ENCODE measurements around the gene SLAIN2. TPM values are rescaled to one million over a fixed set of nuclear protein-coding genes. Genes with fewer than 3 reads are reported as not detected.

SLAIN2 gene
- total RNA-seq, 1 donor from 2014 or later: 132 TPM

DNA sequence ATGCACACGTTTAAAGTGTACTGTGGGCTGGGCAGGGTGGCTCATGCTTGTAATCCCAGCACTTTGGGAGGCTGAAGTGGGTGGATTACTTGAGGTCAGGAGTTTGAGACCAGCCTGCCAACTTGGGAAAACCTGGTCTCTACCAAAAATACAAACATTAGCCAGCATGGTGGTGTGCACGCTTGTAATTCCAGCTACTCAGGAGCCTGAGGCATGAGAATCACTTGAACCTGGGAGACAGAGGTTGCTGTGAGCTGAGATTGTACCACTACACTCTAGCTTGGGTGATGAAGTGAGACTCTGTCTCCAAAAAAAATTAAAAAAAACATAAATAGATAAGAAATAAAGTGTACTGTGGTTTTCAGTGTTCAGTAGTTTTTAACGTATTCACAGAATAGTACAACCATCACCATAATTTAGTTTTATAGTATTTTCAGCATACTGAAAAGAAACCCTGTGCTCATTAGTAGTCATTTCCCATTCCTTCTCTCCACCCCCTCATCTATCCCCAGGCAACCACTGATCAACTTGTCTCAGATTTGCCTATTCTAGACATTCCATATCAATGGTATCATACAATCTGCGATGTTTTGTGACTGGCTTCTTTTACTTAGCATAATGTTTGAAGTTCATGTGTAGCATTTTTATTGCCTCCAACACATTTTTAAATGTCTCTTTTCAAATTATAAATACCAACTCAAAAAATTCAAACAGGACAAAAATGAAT lies 19.1 kb downstream of the SLAIN2 start:
- Histone ChIP-seq H3K9me3 (replicated peaks) (no peaks in the 10 kb centered on the region), H3K27me3 (ENCODE audit: low read depth) (no peaks in the 10 kb centered on the region), H3K36me3 (peaks cover 4% of the 10 kb centered on the region), H3K4me3 (no peak overlapping the region), H3K4me1 (peaks cover 45% of the 10 kb centered on the region), H3K27ac (replicated peaks) (no peak overlapping the region)
- DNase-seq: no peak
- TF ChIP-seq CTCF (IDR thresholded peaks at IDR 0.05; ENCODE audit: borderline replicate concordance): no peak
- intact Hi-C loops (cut with micrococcal nuclease): no loop called here

GRCh38 chr4:48361012-48361400 lies 19.7 kb downstream of the SLAIN2 start:
- no peaks in the 10 kb centered on the region for H3K27me3 ChIP-seq (ENCODE audit: low read depth)
- peaks cover 4% of the 10 kb centered on the region for H3K36me3 ChIP-seq
- intact Hi-C loops (cut with micrococcal nuclease): no loop called here
- peaks cover 41% of the 10 kb centered on the region for H3K4me1 ChIP-seq
- H3K9me3 ChIP-seq (replicated peaks): no peaks in the 10 kb centered on the region
- DNase-seq: no peak
- H3K27ac ChIP-seq (replicated peaks): no peak overlapping the region
- no peak for TF ChIP-seq CTCF (IDR thresholded peaks at IDR 0.05; ENCODE audit: borderline replicate concordance)
- H3K4me3 ChIP-seq: no peak overlapping the region

DNA sequence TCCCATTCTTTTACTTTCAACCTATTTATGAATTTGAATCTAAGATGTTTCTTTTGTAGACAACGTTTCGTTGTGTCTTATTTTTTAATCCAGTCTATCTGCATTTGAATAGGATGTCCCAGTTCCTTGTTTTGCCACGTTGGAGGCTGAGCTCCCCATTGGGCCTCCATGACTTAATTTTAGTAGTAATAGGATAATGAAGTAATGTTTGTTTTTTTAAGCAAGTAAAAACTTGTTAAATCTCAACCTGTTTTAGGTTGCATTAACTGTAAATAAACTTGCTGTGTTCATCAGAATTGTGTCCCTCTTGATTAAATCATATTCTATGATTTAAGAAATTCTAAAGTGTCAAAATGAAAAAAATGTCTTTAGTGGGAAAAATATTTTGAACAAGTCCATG lies 25.3 kb downstream of the SLAIN2 start:
- Histone ChIP-seq H3K27ac (replicated peaks) (no peak overlapping the region), H3K27me3 (ENCODE audit: low read depth) (no peaks in the 10 kb centered on the region), H3K36me3 (no peaks in the 10 kb centered on the region), H3K9me3 (replicated peaks) (no peaks in the 10 kb centered on the region), H3K4me1 (peaks cover 34% of the 10 kb centered on the region), H3K4me3 (no peak overlapping the region)
- intact Hi-C loops (cut with micrococcal nuclease): no loop called here
- DNase-seq: no peak
- no peak for TF ChIP-seq CTCF (IDR thresholded peaks at IDR 0.05; ENCODE audit: borderline replicate concordance)

DNA sequence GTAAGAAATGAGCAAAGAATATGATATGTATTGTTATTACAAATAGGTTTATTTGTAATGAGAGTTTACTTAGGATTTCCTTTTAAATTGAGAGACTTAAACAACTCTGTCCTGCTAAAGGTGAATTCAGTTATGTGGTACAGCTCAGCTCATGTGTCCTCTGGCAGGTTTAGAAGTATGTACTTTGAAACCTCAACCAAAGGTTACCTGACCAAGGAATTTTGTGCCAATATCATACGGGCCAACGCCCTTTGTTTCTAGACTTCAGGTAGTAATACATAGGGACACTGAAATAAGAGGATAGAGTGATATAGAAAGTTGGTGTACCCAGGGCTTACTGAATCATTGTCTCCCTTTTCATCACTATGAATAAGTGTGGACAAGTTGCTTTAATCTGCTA lies 25.7 kb downstream of the SLAIN2 start:
- no peak for DNase-seq
- Histone ChIP-seq H3K36me3 (no peaks in the 10 kb centered on the region), H3K27ac (replicated peaks) (no peak overlapping the region), H3K4me3 (no peak overlapping the region), H3K27me3 (ENCODE audit: low read depth) (no peaks in the 10 kb centered on the region), H3K9me3 (replicated peaks) (no peaks in the 10 kb centered on the region), H3K4me1 (peaks cover 30% of the 10 kb centered on the region)
- intact Hi-C loops (cut with micrococcal nuclease): no loop called here
- TF ChIP-seq CTCF (IDR thresholded peaks at IDR 0.05; ENCODE audit: borderline replicate concordance): no peak

DNA sequence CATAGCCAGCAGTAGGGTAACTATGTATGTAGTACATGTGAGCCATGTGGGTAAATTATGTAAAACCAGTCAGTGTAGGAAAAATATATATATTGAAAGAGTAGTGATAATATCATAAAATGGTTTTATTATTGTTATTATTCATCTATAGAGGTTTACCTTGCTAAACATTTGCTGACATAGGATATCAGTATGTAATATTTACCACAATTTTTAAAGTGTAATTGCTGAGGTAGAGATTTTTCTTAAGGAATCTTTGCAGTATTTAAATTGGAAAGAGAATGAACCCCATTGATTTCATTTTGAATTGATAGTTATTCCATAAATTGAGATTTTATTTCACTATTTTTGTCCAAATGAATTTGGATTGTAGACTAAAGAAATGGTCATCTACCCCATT lies 27.1 kb downstream of the SLAIN2 start:
- intact Hi-C loops (cut with micrococcal nuclease): no loop called here
- no peaks in the 10 kb centered on the region for H3K36me3 ChIP-seq
- no peak for DNase-seq

More for the DNA sequence above, 27.1 kb downstream of the SLAIN2 start:
- Histone ChIP-seq H3K4me3 (no peak overlapping the region), H3K9me3 (replicated peaks) (no peaks in the 10 kb centered on the region), H3K27ac (replicated peaks) (no peak overlapping the region), H3K27me3 (ENCODE audit: low read depth) (no peaks in the 10 kb centered on the region), H3K4me1 (peaks cover 30% of the 10 kb centered on the region)
- TF ChIP-seq CTCF (IDR thresholded peaks at IDR 0.05; ENCODE audit: borderline replicate concordance): no peak
